Calu3 (cell line): ENCODE results near the gene ALPK1. TPM values are rescaled to one million over a fixed set of nuclear protein-coding genes. Genes with fewer than 3 reads are reported as not detected.

Experiments used
- BruUV-seq: library from RNA; stranded (reverse); fragments of 400-500 nt; replicated peaks from 2 replicates; lab custom pipeline; 2021; lab: Mats Ljungman, UMichigan
- CTCF ChIA-PET: fragments of 300-600 bp; sonication (Branson Sonifier 250); formaldehyde crosslinking; loops from one replicate; lab custom pipeline; 2022; ENCODE audit warnings: antibody characterized with exemption; lab: Charles Lee
- DNase-seq: peaks from one replicate; pipeline ENCODE4 v3.0.0; 2022
- H3K27ac Mint-ChIP-seq: one replicate; pipeline ENCODE4 v1.8.0; 2022; ENCODE audit warnings: mixed read lengths; ENCODE audit not compliant: unreplicated experiment
- H3K27me3 Mint-ChIP-seq: one replicate; pipeline ENCODE4 v1.8.0; 2022; ENCODE audit warnings: mixed read lengths; ENCODE audit not compliant: unreplicated experiment
- H3K36me3 Mint-ChIP-seq: one replicate; pipeline ENCODE4 v1.8.0; 2022; ENCODE audit warnings: mild to moderate bottlenecking, moderate library complexity, mixed read lengths; ENCODE audit not compliant: insufficient read depth, unreplicated experiment
- H3K4me1 Mint-ChIP-seq: one replicate; pipeline ENCODE4 v1.8.0; 2022; ENCODE audit warnings: mild to moderate bottlenecking, low read depth, mixed read lengths; ENCODE audit not compliant: unreplicated experiment
- H3K4me3 Mint-ChIP-seq: one replicate; pipeline ENCODE4 v1.8.0; 2022; ENCODE audit warnings: mild to moderate bottlenecking, low read depth, moderate library complexity, mixed read lengths; ENCODE audit not compliant: unreplicated experiment
- H3K9me3 Mint-ChIP-seq: one replicate; pipeline ENCODE4 v1.8.0; 2022; ENCODE audit warnings: low read depth, mixed read lengths; ENCODE audit not compliant: unreplicated experiment
- CTCF ChIP-seq: fragments of 200-600 bp; IDR thresholded peaks from one replicate; pipeline ENCODE4 v1.8.0; 2022; ENCODE audit warnings: antibody characterized with exemption; ENCODE audit not compliant: unreplicated experiment
- intact Hi-C: fragments of 100-400 bp; cut with micrococcal nuclease; formaldehyde crosslinking; loops from one replicate; pipeline ENCODE4 v1.10.0; 2022; ENCODE audit not compliant: unreplicated experiment
- total RNA-seq: library from RNA; stranded (reverse); gene quantifications from 2 replicates; pipeline ENCODE4 v1.2.3, GENCODE V29; 2022

The ALPK1 gene
- total RNA-seq, 1 experiment from 2014 or later, result 17.1 TPM

- Mint-ChIP-seq H3K27me3 (no peaks in the 10 kb centered on the region), H3K4me3 (no peak overlapping the region), H3K4me1 (peaks cover 9% of the 10 kb centered on the region), H3K9me3 (no peaks in the 10 kb centered on the region), H3K36me3 (peaks cover 24% of the 10 kb centered on the region), H3K27ac (no peak overlapping the region)
- TF ChIP-seq CTCF, result no peak
- intact Hi-C loops, result no loop called here
- BruUV-seq, result no TSS peak
- DNase-seq, result no peak
- CTCF ChIA-PET, result no interaction called here
Measured at GRCh38 chr4:112288455-112288854, 8.7 kb upstream of the ALPK1 start.

GRCh38 chr4:112289407-112290253 is 7.5 kb upstream of the ALPK1 start:
- TF ChIP-seq CTCF, result no peak
- H3K9me3 Mint-ChIP-seq, result no peaks in the 10 kb centered on the region
- no peaks in the 10 kb centered on the region for H3K4me1 Mint-ChIP-seq
- H3K4me3 Mint-ChIP-seq, result no peak overlapping the region
- CTCF ChIA-PET, result no interaction called here
- BruUV-seq, result no TSS peak
- H3K27ac Mint-ChIP-seq, result no peak overlapping the region
- peaks cover 17% of the 10 kb centered on the region for H3K36me3 Mint-ChIP-seq
- no peaks in the 10 kb centered on the region for H3K27me3 Mint-ChIP-seq
- intact Hi-C loops, result no loop called here
- DNase-seq, result no peak

- intact Hi-C loops, result no loop called here
- TF ChIP-seq CTCF, result no peak
- no peak for DNase-seq
- CTCF ChIA-PET, result no interaction called here
- Mint-ChIP-seq H3K36me3 (peaks cover 9% of the 10 kb centered on the region), H3K4me3 (no peak overlapping the region), H3K27me3 (no peaks in the 10 kb centered on the region), H3K9me3 (no peaks in the 10 kb centered on the region), H3K4me1 (no peaks in the 10 kb centered on the region), H3K27ac (no peak overlapping the region)
- no TSS peak for BruUV-seq
Measured at GRCh38 chr4:112290341-112290740, 6.8 kb upstream of the ALPK1 start.

- H3K4me1 Mint-ChIP-seq, result peaks cover 7% of the 10 kb centered on the region
- no peaks in the 10 kb centered on the region for H3K9me3 Mint-ChIP-seq
- no peaks in the 10 kb centered on the region for H3K27me3 Mint-ChIP-seq
- no TSS peak for BruUV-seq
- peaks cover 8% of the 10 kb centered on the region for H3K36me3 Mint-ChIP-seq
- H3K27ac Mint-ChIP-seq, result no peak overlapping the region
- CTCF ChIA-PET, result no interaction called here
- intact Hi-C loops, result no loop called here
- no peak for DNase-seq
- no peak overlapping the region for H3K4me3 Mint-ChIP-seq
- TF ChIP-seq CTCF, result no peak
Measured at GRCh38 chr4:112299721-112300120, 2.6 kb downstream of the ALPK1 start.
